H1 (cell line): ENCODE results near the gene NHLH1. TPM values are rescaled to one million over a fixed set of nuclear protein-coding genes. Genes with fewer than 3 reads are reported as not detected.

Experiments used
- CTCF ChIA-PET: fragments of 300-600 bp; sonication (Branson Sonifier 250); formaldehyde crosslinking; loops from one replicate; lab custom pipeline; 2021; ENCODE audit not compliant: partially characterized antibody; lab: Charles Lee
- POLR2A ChIA-PET: fragments of 300-600 bp; sonication (Branson Sonifier 250); formaldehyde crosslinking; loops from one replicate; lab custom pipeline; 2021; ENCODE audit warnings: inconsistent platforms; ENCODE audit not compliant: partially characterized antibody; lab: Charles Lee
- DNase-seq, 2 experiments: peaks; one replicate each; pipeline versions ENCODE4 v3.0.0 to v3.0.0-alpha.2; 2010 to 2022; ENCODE audit warnings: low spot score in 2 of 2, low read depth in 1 of 2, mixed read lengths in 1 of 2
- FAIRE-seq: peaks from 2 replicates; lab custom pipeline; 2011; peaks lifted over from hg19 to GRCh38; lab: Jason Lieb, UNC
- H2AFZ ChIP-seq: 2 replicates; pipeline ENCODE4 v1.8.1; 2012; ENCODE audit warnings: low read length, inconsistent platforms
- H2AK5ac ChIP-seq: 2 replicates; pipeline ENCODE4 v1.6.1; 2013; ENCODE audit warnings: low read depth, low read length
- H2BK120ac ChIP-seq: replicated peaks from 2 replicates; pipeline ENCODE3; 2013; ENCODE audit warnings: low read depth, low read length, inconsistent platforms
- H2BK12ac ChIP-seq: 2 replicates; pipeline ENCODE4 v1.6.1; 2013; ENCODE audit warnings: low read depth, low read length
- H2BK15ac ChIP-seq: 2 replicates; pipeline ENCODE4 v1.6.1; 2013; ENCODE audit warnings: low read length
- H2BK20ac ChIP-seq: 2 replicates; pipeline ENCODE4 v1.6.1; 2013; ENCODE audit warnings: low read length
- H2BK5ac ChIP-seq: 2 replicates; pipeline ENCODE4 v1.6.1; 2013; ENCODE audit warnings: low read depth, low read length
- H3K14ac ChIP-seq: 2 replicates; pipeline ENCODE4 v1.6.1; 2013; ENCODE audit warnings: inconsistent platforms; ENCODE audit not compliant: insufficient read length
- H3K18ac ChIP-seq: 2 replicates; pipeline ENCODE4 v1.6.1; 2013; ENCODE audit warnings: low read length; ENCODE audit errors: extremely low read depth
- H3K23ac ChIP-seq: 2 replicates; pipeline ENCODE4 v1.6.1; 2013; ENCODE audit warnings: inconsistent platforms; ENCODE audit not compliant: insufficient read length
- H3K23me2 ChIP-seq: 2 replicates; pipeline ENCODE4 v1.6.1; 2013; ENCODE audit warnings: low read depth, low read length
- H3K27ac ChIP-seq: 2 replicates; pipeline ENCODE4 v1.6.1; 2011; ENCODE audit warnings: low read depth, low read length, inconsistent platforms
- H3K27me3 ChIP-seq, 4 experiments: replicated peaks in 1 of 4; 1 replicate in 1 of 4; 2 replicates in 3 of 4; pipeline versions ENCODE4 v1.6.1 to v1.8.1; 2011 to 2013; ENCODE audit warnings: low read length in 3 of 4, mild to moderate bottlenecking in 3 of 4, inconsistent platforms in 2 of 4, mixed read lengths in 2 of 4, moderate library complexity in 1 of 4; ENCODE audit not compliant: control insufficient read depth in 3 of 4, insufficient read depth in 3 of 4; ENCODE audit errors: extremely low read depth in 1 of 4
- H3K36me3 ChIP-seq, 4 experiments: 2 replicates each; pipeline versions ENCODE4 v1.6.1 to v1.8.1; 2011 to 2013; ENCODE audit warnings: mild to moderate bottlenecking in 4 of 4, low read length in 3 of 4, moderate library complexity in 2 of 4, control low read depth in 1 of 4, inconsistent platforms in 1 of 4; ENCODE audit not compliant: insufficient read depth in 4 of 4, control insufficient read depth in 2 of 4
- H3K4ac ChIP-seq: replicated peaks from 2 replicates; pipeline ENCODE3; 2013; ENCODE audit warnings: low read length, low read depth, mixed read lengths, inconsistent platforms; ENCODE audit not compliant: insufficient read length
- H3K4me1 ChIP-seq, 4 experiments: replicated peaks in 1 of 4; 1 replicate in 1 of 4; 2 replicates in 3 of 4; pipeline versions ENCODE4 v1.6.1 to v1.8.1; 2011 to 2013; ENCODE audit warnings: low read length in 3 of 4, inconsistent platforms in 2 of 4, mixed read lengths in 1 of 4; ENCODE audit not compliant: insufficient read depth in 4 of 4, control insufficient read depth in 3 of 4
- H3K4me2 ChIP-seq, 2 experiments: 2 replicates each; pipeline versions ENCODE4 v1.6.1 to v1.8.1; 2011 to 2013; ENCODE audit warnings: low read depth in 2 of 2, low read length in 2 of 2, control low read depth in 1 of 2, inconsistent platforms in 1 of 2, mild to moderate bottlenecking in 1 of 2; ENCODE audit not compliant: insufficient read depth in 1 of 2
- H3K4me3 ChIP-seq, 4 experiments: fragments of 200-600, 300-600 bp in 1 of 4; sonication (generic), shearing (Covaris generic), sonication (Bioruptor Twin) in 1 of 4; 2 replicates each; pipeline versions ENCODE4 v1.5.1 to v1.8.1; 2011 to 2016; ENCODE audit warnings: low read length in 4 of 4, low read depth in 3 of 4, control low read depth in 2 of 4, inconsistent platforms in 2 of 4, mild to moderate bottlenecking in 2 of 4, mixed read lengths in 1 of 4, moderate library complexity in 1 of 4; ENCODE audit not compliant: insufficient read depth in 2 of 4; ENCODE audit errors: extremely low read depth in 1 of 4
- H3K56ac ChIP-seq: replicated peaks from 2 replicates; pipeline ENCODE3; 2013; ENCODE audit warnings: low read depth, mild to moderate bottlenecking, mixed read lengths, low read length, inconsistent platforms; ENCODE audit not compliant: insufficient read length
- H3K79me1 ChIP-seq: 2 replicates; pipeline ENCODE4 v1.6.1; 2013; ENCODE audit warnings: low read depth, low read length, control low read depth
- H3K79me2 ChIP-seq, 2 experiments: 2 replicates each; pipeline versions ENCODE4 v1.6.1 to v1.8.1; 2012 to 2013; ENCODE audit warnings: low read length in 2 of 2, mild to moderate bottlenecking in 2 of 2, inconsistent platforms in 1 of 2; ENCODE audit not compliant: insufficient read depth in 2 of 2, control insufficient read depth in 1 of 2
- H3K9ac ChIP-seq, 4 experiments: replicated peaks in 1 of 4; 1 replicate in 1 of 4; 2 replicates in 3 of 4; pipeline versions ENCODE4 v1.6.1 to v1.8.1; 2011 to 2013; ENCODE audit warnings: low read depth in 3 of 4, low read length in 3 of 4, control low read depth in 2 of 4, mild to moderate bottlenecking in 2 of 4, moderate library complexity in 2 of 4, inconsistent platforms in 1 of 4; ENCODE audit errors: extremely low read depth in 1 of 4
- H3K9me3 ChIP-seq, 2 experiments: 2 replicates each; pipeline versions ENCODE4 v1.6.1 to v1.8.1; 2012 to 2013; ENCODE audit warnings: mild to moderate bottlenecking in 2 of 2, moderate library complexity in 2 of 2, control low read depth in 1 of 2, inconsistent platforms in 1 of 2, low read depth in 1 of 2, low read length in 1 of 2, mixed read lengths in 1 of 2; ENCODE audit not compliant: insufficient read depth in 2 of 2
- H4K20me1 ChIP-seq, 2 experiments: replicated peaks in 1 of 2; 2 replicates each; pipeline versions ENCODE3 to v1.8.1; 2011 to 2013; ENCODE audit warnings: inconsistent platforms in 2 of 2, low read length in 2 of 2, mild to moderate bottlenecking in 1 of 2; ENCODE audit not compliant: insufficient read depth in 2 of 2, control insufficient read depth in 1 of 2
- H4K5ac ChIP-seq: 2 replicates; pipeline ENCODE4 v1.6.1; 2013; ENCODE audit warnings: low read length, low read depth, mixed read lengths, inconsistent platforms; ENCODE audit not compliant: insufficient read length
- H4K8ac ChIP-seq: 2 replicates; pipeline ENCODE4 v1.8.0; 2013; ENCODE audit warnings: mild to moderate bottlenecking, moderate library complexity, low read length, inconsistent platforms; ENCODE audit not compliant: insufficient read depth; ENCODE audit errors: extremely low read depth
- H4K91ac ChIP-seq: replicated peaks from 2 replicates; pipeline ENCODE3; 2013; ENCODE audit warnings: low read length, mixed read lengths, inconsistent platforms; ENCODE audit not compliant: insufficient read length
- KDM4A ChIP-seq: IDR thresholded peaks from one replicate; pipeline ENCODE4 v1.7.1; 2012; ENCODE audit warnings: low read depth, mild to moderate bottlenecking, moderate library complexity, low read length, inconsistent platforms; ENCODE audit not compliant: severe bottlenecking
- RNF2 ChIP-seq: fragments of 200-900, 300-1000 bp; sonication (generic); IDR thresholded peaks from 2 replicates; pipeline ENCODE4 v1.7.1; 2016; ENCODE audit warnings: borderline replicate concordance, low read depth, mild to moderate bottlenecking, antibody characterized with exemption, low read length; ENCODE audit not compliant: poor library complexity, severe bottlenecking; ENCODE audit errors: missing control alignments
- RXRA ChIP-seq: IDR thresholded peaks from 2 replicates; pipeline ENCODE4 v1.6.1; 2011; ENCODE audit warnings: low read depth, mild to moderate bottlenecking, low read length, moderate library complexity; ENCODE audit not compliant: insufficient read depth
- SP4 ChIP-seq: IDR thresholded peaks from 2 replicates; pipeline ENCODE4 v1.6.1; 2012; ENCODE audit warnings: low read length, inconsistent platforms
- TCF12 ChIP-seq: IDR thresholded peaks from 2 replicates; pipeline ENCODE4 v1.6.1; 2011; ENCODE audit warnings: low read depth, mild to moderate bottlenecking, low read length
- WGBS, 2 experiments: shearing (Covaris generic) in 1 of 2; methylation state at CpG; one replicate each; pipeline versions ENCODE4 v1.1.6 to v1.1.7; 2013 to 2015; ENCODE audit warnings: low lambda C conversion rate in 2 of 2, mixed read lengths in 2 of 2, inconsistent platforms in 1 of 2, low coverage in 1 of 2, missing lambda C conversion rate in 1 of 2; ENCODE audit not compliant: insufficient replicate concordance in 2 of 2, insufficient coverage in 1 of 2, insufficient read length in 1 of 2; ENCODE audit errors: extremely low coverage in 1 of 2, missing lambda C conversion rate in 1 of 2; 5-methylcytosine and 5-hydroxymethylcytosine counted together
- long read RNA-seq, 2 experiments: library from RNA in 1 of 2; library from capped mRNA in 1 of 2; stranded (forward); transcript quantifications; one replicate each; pipeline ENCODE4 v2.0.0, GENCODE V29; 2021; ENCODE audit warnings: inconsistent platforms in 1 of 2
- polyA minus RNA-seq, 3 experiments: library from RNA; depleted of rRNA, polyadenylated mRNA; stranded (reverse); fragments of >200 nt; gene quantifications; 1 replicate in 2 of 3; 2 replicates in 1 of 3; pipeline ENCODE4 v1.2.3, GENCODE V29; 2011
- polyA plus RNA-seq, 7 experiments: library from polyadenylated mRNA; depleted of rRNA in 3 of 7; stranded (reverse) in 5 of 7; unstranded in 2 of 7; fragments of >200 nt in 5 of 7; fragments of 200-250 nt in 2 of 7; gene quantifications; 1 replicate in 5 of 7; 2 replicates in 1 of 7; 4 replicates in 1 of 7; pipeline versions ENCODE4 v1.2.1 to v1.2.3, GENCODE V29; 2011 to 2013; ENCODE audit warnings: missing spikeins in 2 of 7, mixed read lengths in 2 of 7
- total RNA-seq: library from RNA; stranded (reverse); fragmentation: NEBNext Ultra II Directional; extraction: Animal tissue kit (Norgen Biotek cat#: 25700); gene quantifications from 2 replicates; pipeline ENCODE4 v1.2.1, GENCODE V29; 2021
- TF ChIP-seq, protein P1 (sequence below): IDR thresholded peaks from 2 replicates; pipeline ENCODE4 v1.6.1; 2011; ENCODE audit warnings: low read length, improper control_type of control experiment

Gene NHLH1
- total RNA-seq (0.39 and 0.48 TPM in 2 replicates), polyA plus RNA-seq (2011; rRNA removed) (0.91 and 1.2 TPM in 2 replicates), polyA minus RNA-seq (2011; rRNA and poly(A)+ RNA removed) (0.27 and 0.98 TPM in 2 replicates)
- 0.75 TPM for polyA plus RNA-seq (2011; cell fraction: cytosol; rRNA removed)
- polyA plus RNA-seq (2011; cell fraction: nucleus; rRNA removed): 2.0 TPM
- polyA plus RNA-seq (2012, experiment 1 of 2): 0.61 to 0.89 TPM (median 0.72 TPM) in 4 replicates
- polyA plus RNA-seq (2012, experiment 2 of 2): 0.30 TPM
- 0.59 TPM for polyA plus RNA-seq (2013, experiment 1 of 2)
- 0.46 TPM for polyA plus RNA-seq (2013, experiment 2 of 2)
- not detected for polyA minus RNA-seq (2011; cell fraction: cytosol; rRNA and poly(A)+ RNA removed)
- polyA minus RNA-seq (2011; cell fraction: nucleus; rRNA and poly(A)+ RNA removed): 0.80 TPM
- long read RNA-seq, experiment 1: 0 reads
- long read RNA-seq, experiment 2: 0 reads

DNA sequence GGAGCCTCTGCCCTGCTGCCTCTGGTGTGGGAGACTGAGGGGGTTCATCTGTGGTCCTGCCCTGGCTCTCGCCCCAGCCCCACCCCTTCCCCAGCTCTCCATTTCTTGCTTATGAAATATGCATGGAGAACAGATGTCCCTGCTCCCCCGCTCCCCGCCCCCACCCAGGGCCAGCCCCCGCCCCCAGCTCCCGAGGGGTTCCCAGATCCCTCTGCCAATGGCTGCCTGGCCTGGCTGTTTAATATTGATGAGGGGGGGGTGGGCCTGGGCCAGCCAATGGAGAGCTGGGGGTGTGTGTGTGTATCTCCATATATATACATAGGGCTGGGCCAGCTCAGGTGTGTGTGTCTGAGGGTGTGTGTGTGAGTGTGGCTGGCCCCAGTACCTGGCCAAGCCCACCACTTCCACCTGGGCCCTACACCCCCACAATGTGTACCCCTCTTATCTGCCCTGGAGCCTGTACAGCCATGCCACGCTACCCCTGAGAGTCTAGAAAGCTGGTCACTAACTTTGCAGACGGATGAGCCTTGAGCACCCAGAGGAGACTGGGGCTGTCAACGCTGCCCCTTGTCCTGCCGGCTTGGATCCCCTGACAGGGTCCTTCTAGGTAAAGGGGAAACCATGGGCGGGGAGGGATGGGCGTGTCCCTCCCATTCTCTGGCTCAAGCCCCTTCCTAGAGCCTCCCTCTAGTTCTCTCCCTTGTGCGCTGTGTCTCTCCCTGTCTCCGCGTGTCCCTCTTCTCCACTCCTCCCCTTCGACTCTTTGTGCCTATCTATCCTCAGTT is at the start of gene NHLH1:
Gene NHLH1, plus strand, starts transcription at position 341 of the 785 bp plus-strand sequence. CDS start 3,661 bp downstream, outside the sequence.
- Histone ChIP-seq H3K18ac (peak within 1 kb of the TSS; percentile 32), H3K56ac (no peak within 1 kb of the TSS), H3K4me1 (peaks cover 0 to 8% (median 1%) of the 10 kb centered on the region in 4 experiments; a peak in 4 of 7 replicates), H3K4ac (no peak within 1 kb of the TSS), H3K27ac (no peak within 1 kb of the TSS; the same call in 1 of the 2 replicates), H3K79me2 (no peaks in the 10 kb centered on the region), H2BK120ac (no peak within 1 kb of the TSS), H3K4me2 (peak within 1 kb of the TSS in 1 of 2 experiments; percentile 7; a peak in 1 of 4 replicates), H3K79me1 (no peaks in the 10 kb centered on the region), H3K23me2 (0 out of 2 replicates have a peak, but pooled peaks cover 1% of the 10 kb centered on the region), H2AFZ (no peak within 1 kb of the TSS), H4K5ac (no peak within 1 kb of the TSS), H2AK5ac (peak within 1 kb of the TSS; percentile 88; the same call in 1 of the 2 replicates), H3K23ac (no peak within 1 kb of the TSS), H4K20me1 (no peaks in the 10 kb centered on the region), H3K9ac (0 out of 7 replicates have a peak within 1 kb of the TSS, but pooled peaks of 1 of the 4 experiments have one; percentile 2), H3K9me3 (no peaks in the 10 kb centered on the region), H2BK15ac (peak within 1 kb of the TSS; percentile 98; the same call in 1 of the 2 replicates), H2BK12ac (peak within 1 kb of the TSS; percentile 75; the same call in 1 of the 2 replicates), H3K36me3 (no peaks in the 10 kb centered on the region), H3K27me3 (no peaks in the 10 kb centered on the region), H2BK5ac (0 out of 2 replicates have a peak within 1 kb of the TSS, but pooled peaks have one; percentile 2), H4K8ac (no peak within 1 kb of the TSS; the same call in 1 of the 2 replicates), H3K4me3 (no peak within 1 kb of the TSS), H2BK20ac (peak within 1 kb of the TSS; percentile 86; the same call in 1 of the 2 replicates), H4K91ac (peak within 1 kb of the TSS; percentile 52), H3K14ac (no peak within 1 kb of the TSS)
- FAIRE-seq (no peak), DNase-seq (no peak)
- POLR2A ChIA-PET: interaction anchor here (1.4 to 17.2 kb wide), 3 partner anchors 9 to 15 kb away, joined by 3 to 244 read pairs (median 95); no protein-coding TSS in a partner anchor
- CTCF ChIA-PET: interaction anchor here (1.2 to 26.0 kb wide), 7 partner anchors 10 to 76 kb away, joined by 3 to 683 read pairs (median 5); no protein-coding TSS in a partner anchor
- 81% methylated on average over 11 of the region's 15 CpGs; no CpG with 5 or more reads in 1 of the 2 experiments for WGBS, 2 experiments
- TF ChIP-seq SP4 (no peak), TCF12 (no peak), RNF2 (no peak), KDM4A (no peak), RXRA (no peak)
- TF ChIP-seq, protein P1, sequence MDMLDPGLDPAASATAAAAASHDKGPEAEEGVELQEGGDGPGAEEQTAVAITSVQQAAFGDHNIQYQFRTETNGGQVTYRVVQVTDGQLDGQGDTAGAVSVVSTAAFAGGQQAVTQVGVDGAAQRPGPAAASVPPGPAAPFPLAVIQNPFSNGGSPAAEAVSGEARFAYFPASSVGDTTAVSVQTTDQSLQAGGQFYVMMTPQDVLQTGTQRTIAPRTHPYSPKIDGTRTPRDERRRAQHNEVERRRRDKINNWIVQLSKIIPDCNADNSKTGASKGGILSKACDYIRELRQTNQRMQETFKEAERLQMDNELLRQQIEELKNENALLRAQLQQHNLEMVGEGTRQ: no peak
